ENCODE results near the gene LRRC42. TPM values are rescaled to one million over a fixed set of nuclear protein-coding genes. Genes with fewer than 3 reads are reported as not detected.

LRRC42 gene
- total and polyA plus RNA-seq, 9 of the 15 experiments (the other 6 are each of a cell fraction or from before 2014, with no cell fraction given) = 17.3 to 51.9 (median 35.5) TPM

DNA sequence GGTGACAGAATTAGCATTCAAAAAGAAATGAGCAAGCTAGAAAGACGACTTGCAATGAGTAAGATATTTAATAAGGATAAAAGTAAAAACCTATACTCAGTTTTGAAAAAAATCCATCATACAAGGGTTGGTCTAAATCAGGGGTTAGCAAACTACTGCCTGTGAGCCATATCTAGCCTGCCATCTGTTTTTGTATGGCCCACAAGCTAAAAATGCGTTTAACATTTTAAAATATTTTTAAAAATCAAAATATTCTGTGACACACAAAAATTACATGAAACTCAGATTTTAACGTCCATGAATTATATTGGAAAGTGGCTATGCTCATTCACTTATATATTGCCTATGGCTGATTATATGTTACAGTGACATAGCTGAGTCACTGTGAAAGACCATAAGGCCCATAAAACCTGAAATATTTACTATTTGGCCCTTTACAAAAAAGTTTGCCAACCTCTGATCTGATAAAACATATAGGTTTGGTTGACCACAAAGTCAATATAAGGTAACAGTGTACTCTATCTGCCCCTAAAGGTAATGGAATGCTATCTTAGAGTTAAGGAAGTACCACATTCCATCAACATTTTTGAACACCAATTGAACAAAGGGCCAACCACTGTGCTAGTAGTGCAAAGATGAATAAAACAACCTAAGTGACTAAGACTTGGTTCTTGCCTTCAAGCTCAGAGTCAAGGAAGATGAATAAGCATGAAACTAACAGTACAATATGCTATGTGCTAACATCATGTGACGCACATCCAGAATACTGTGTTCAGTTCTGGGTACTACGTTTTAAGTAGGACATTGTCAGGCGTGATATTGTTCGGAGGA, 3.8 kb upstream of the LRRC42 start (continued):
- TF ChIP-seq, protein P1, sequence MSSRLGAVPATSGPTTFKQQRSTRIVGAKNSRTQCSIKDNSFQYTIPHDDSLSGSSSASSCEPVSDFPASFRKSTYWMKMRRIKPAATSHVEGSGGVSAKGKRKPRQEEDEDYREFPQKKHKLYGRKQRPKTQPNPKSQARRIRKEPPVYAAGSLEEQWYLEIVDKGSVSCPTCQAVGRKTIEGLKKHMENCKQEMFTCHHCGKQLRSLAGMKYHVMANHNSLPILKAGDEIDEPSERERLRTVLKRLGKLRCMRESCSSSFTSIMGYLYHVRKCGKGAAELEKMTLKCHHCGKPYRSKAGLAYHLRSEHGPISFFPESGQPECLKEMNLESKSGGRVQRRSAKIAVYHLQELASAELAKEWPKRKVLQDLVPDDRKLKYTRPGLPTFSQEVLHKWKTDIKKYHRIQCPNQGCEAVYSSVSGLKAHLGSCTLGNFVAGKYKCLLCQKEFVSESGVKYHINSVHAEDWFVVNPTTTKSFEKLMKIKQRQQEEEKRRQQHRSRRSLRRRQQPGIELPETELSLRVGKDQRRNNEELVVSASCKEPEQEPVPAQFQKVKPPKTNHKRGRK (tag; IDR thresholded peaks at IDR 0.05) = no peak
- TF ChIP-seq TOE1 (IDR thresholded peaks at IDR 0.05; ENCODE audit: borderline replicate concordance) (peak; percentile 81), TOE1 (CRISPR knock-in tag; IDR thresholded peaks at IDR 0.05; ENCODE audit: borderline replicate concordance, low read depth) (no peak), ZBTB1 (CRISPR knock-in tag; IDR thresholded peaks at IDR 0.05; ENCODE audit: borderline replicate concordance, low read depth) (no peak), RBBP5 (IDR thresholded peaks at IDR 0.05; ENCODE audit: borderline replicate concordance, insufficient read depth, low read length, poor library complexity, severe bottlenecking) (no peak), ZNF23 (CRISPR knock-in tag; IDR thresholded peaks at IDR 0.05) (no peak), ARID2 (IDR thresholded peaks at IDR 0.05) (no peak), TRIM24 (IDR thresholded peaks at IDR 0.05) (0 out of 4 replicates have a peak, but pooled peaks of 1 of the 2 experiments have one; percentile 38), SRSF3 (IDR thresholded peaks at IDR 0.05; ENCODE audit: insufficient read depth, low read length) (no peak), NCOA1 (IDR thresholded peaks at IDR 0.05; ENCODE audit: low read depth) (no peak), ZNF584 (CRISPR knock-in tag; IDR thresholded peaks at IDR 0.05; ENCODE audit: low read depth) (no peak; the same call in 1 of the 2 replicates), MTA3 (IDR thresholded peaks at IDR 0.05; ENCODE audit: borderline replicate concordance) (no peak), ZNF324 (CRISPR knock-in tag; IDR thresholded peaks at IDR 0.05) (no peak)
- TF ChIP-seq, protein P2, sequence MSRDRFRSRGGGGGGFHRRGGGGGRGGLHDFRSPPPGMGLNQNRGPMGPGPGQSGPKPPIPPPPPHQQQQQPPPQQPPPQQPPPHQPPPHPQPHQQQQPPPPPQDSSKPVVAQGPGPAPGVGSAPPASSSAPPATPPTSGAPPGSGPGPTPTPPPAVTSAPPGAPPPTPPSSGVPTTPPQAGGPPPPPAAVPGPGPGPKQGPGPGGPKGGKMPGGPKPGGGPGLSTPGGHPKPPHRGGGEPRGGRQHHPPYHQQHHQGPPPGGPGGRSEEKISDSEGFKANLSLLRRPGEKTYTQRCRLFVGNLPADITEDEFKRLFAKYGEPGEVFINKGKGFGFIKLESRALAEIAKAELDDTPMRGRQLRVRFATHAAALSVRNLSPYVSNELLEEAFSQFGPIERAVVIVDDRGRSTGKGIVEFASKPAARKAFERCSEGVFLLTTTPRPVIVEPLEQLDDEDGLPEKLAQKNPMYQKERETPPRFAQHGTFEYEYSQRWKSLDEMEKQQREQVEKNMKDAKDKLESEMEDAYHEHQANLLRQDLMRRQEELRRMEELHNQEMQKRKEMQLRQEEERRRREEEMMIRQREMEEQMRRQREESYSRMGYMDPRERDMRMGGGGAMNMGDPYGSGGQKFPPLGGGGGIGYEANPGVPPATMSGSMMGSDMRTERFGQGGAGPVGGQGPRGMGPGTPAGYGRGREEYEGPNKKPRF (IDR thresholded peaks at IDR 0.05; ENCODE audit: low read depth, low read length) = no peak
- TF ChIP-seq, protein P3, sequence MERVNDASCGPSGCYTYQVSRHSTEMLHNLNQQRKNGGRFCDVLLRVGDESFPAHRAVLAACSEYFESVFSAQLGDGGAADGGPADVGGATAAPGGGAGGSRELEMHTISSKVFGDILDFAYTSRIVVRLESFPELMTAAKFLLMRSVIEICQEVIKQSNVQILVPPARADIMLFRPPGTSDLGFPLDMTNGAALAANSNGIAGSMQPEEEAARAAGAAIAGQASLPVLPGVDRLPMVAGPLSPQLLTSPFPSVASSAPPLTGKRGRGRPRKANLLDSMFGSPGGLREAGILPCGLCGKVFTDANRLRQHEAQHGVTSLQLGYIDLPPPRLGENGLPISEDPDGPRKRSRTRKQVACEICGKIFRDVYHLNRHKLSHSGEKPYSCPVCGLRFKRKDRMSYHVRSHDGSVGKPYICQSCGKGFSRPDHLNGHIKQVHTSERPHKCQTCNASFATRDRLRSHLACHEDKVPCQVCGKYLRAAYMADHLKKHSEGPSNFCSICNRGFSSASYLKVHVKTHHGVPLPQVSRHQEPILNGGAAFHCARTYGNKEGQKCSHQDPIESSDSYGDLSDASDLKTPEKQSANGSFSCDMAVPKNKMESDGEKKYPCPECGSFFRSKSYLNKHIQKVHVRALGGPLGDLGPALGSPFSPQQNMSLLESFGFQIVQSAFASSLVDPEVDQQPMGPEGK (CRISPR knock-in tag; IDR thresholded peaks at IDR 0.05; ENCODE audit: borderline replicate concordance) = no peak

Data from K562 (cell line).